Esophagus muscularis mucosa (tissue), 4 donors: ENCODE results near the gene TTC3.

Experiments used
- EP300 ChIP-seq: sonication (generic); formaldehyde crosslinking; IDR thresholded peaks from one replicate; pipeline ENCODE4 v1.6.1; 2017; ENCODE audit warnings: antibody characterized with exemption
- POLR2A ChIP-seq: fragments of 450-650 bp; IDR thresholded peaks from one replicate; pipeline ENCODE4 v1.6.1; 2017; ENCODE audit warnings: antibody characterized with exemption, moderate library complexity, mild to moderate bottlenecking, low read depth
- POLR2AphosphoS5 ChIP-seq, 2 donors: sonication (generic); formaldehyde crosslinking; IDR thresholded peaks; one replicate each; pipeline ENCODE4 v1.6.1; 2017; ENCODE audit warnings: antibody characterized with exemption in 2 of 2
- TF ChIP-seq, protein P1 (sequence below), 3 experiments: fragments of 200-600 bp in 2 of 3; fragments of 450-650 bp in 1 of 3; sonication (generic) in 2 of 3; IDR thresholded peaks; one replicate each; pipeline ENCODE4 v1.5.1; 2017 to 2019; ENCODE audit warnings: antibody characterized with exemption in 3 of 3, mild to moderate bottlenecking in 2 of 3, moderate library complexity in 1 of 3

DNA sequence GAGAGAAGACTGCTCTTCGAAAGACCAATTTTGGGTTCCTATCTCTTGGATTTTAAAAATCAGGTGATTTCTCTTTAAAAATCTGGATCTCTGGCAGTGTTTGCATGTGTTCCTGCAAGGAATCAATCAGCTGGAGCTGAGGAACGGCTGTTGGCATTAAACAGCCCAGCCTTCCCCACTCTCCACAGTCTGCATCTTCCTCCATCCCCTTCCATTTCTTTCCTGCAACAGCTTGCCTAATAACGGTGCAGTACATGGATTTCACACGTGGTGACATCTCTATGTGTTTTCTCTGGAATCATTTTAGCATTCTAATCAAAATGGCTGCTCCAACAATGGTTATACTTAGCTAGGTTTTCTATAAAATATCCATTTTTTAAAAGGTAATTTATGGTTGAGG is 46.6 kb upstream of the TTC3 start:
- TF ChIP-seq, protein P1, sequence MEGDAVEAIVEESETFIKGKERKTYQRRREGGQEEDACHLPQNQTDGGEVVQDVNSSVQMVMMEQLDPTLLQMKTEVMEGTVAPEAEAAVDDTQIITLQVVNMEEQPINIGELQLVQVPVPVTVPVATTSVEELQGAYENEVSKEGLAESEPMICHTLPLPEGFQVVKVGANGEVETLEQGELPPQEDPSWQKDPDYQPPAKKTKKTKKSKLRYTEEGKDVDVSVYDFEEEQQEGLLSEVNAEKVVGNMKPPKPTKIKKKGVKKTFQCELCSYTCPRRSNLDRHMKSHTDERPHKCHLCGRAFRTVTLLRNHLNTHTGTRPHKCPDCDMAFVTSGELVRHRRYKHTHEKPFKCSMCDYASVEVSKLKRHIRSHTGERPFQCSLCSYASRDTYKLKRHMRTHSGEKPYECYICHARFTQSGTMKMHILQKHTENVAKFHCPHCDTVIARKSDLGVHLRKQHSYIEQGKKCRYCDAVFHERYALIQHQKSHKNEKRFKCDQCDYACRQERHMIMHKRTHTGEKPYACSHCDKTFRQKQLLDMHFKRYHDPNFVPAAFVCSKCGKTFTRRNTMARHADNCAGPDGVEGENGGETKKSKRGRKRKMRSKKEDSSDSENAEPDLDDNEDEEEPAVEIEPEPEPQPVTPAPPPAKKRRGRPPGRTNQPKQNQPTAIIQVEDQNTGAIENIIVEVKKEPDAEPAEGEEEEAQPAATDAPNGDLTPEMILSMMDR (IDR thresholded peaks at IDR 0.05) = no peak
- TF ChIP-seq POLR2AphosphoS5 (IDR thresholded peaks at IDR 0.05) (no peak), EP300 (no peak), POLR2A (no peak)
